HepG2 (cell line): ENCODE measurements around the gene KIZ. TPM values are rescaled to one million over a fixed set of nuclear protein-coding genes. Genes with fewer than 3 reads are reported as not detected.

ENCODE experiments used
- ARID5B ChIP-seq: IDR thresholded peaks from 2 replicates; pipeline ENCODE4 v1.4.0; 2020; ENCODE audit warnings: mild to moderate bottlenecking, missing genetic modification reagents
- ATF3 ChIP-seq: sonication (generic); formaldehyde crosslinking; IDR thresholded peaks from 2 replicates; pipeline ENCODE4 v1.4.0; 2020; ENCODE audit warnings: missing genetic modification reagents
- GABPB1 ChIP-seq: IDR thresholded peaks from 2 replicates; pipeline ENCODE4 v1.6.1; 2016; ENCODE audit warnings: mild to moderate bottlenecking, missing genetic modification reagents, moderate library complexity, missing compliant biosample characterization
- NONO ChIP-seq, 2 experiments: fragments of 450-650 bp in 1 of 2; sonication (generic) in 1 of 2; formaldehyde crosslinking in 1 of 2; IDR thresholded peaks in 1 of 2; conservative IDR thresholded peaks in 1 of 2; 2 replicates each; pipeline versions ENCODE4 v1.6.1 to v1.8.0; 2017 to 2022; ENCODE audit warnings: mild to moderate bottlenecking in 1 of 2, missing genetic modification reagents in 1 of 2, moderate library complexity in 1 of 2
- PATZ1 ChIP-seq: sonication (generic); formaldehyde crosslinking; IDR thresholded peaks from 2 replicates; pipeline ENCODE4 v1.4.0; 2020; ENCODE audit warnings: missing genetic modification reagents
- PLSCR1 ChIP-seq: sonication (generic); formaldehyde crosslinking; IDR thresholded peaks from 2 replicates; pipeline ENCODE4 v1.5.0; 2020; ENCODE audit warnings: missing genetic modification reagents, mild to moderate bottlenecking, borderline replicate concordance
- POGZ ChIP-seq: sonication (generic); formaldehyde crosslinking; IDR thresholded peaks from 2 replicates; pipeline ENCODE4 v1.4.0; 2020; ENCODE audit warnings: mild to moderate bottlenecking, missing genetic modification reagents
- POLR2AphosphoS2 ChIP-seq: IDR thresholded peaks from 2 replicates; pipeline ENCODE4 v1.6.1; 2011; ENCODE audit warnings: low read depth, low read length, improper control_type of control experiment
- RBAK ChIP-seq: sonication (generic); formaldehyde crosslinking; IDR thresholded peaks from 2 replicates; pipeline ENCODE4 v1.5.1; 2020; ENCODE audit warnings: mild to moderate bottlenecking, missing genetic modification reagents
- SNAPC4 ChIP-seq: sonication (generic); formaldehyde crosslinking; IDR thresholded peaks from 2 replicates; pipeline ENCODE4 v1.4.0; 2020; ENCODE audit warnings: mild to moderate bottlenecking, missing genetic modification reagents
- SOX5 ChIP-seq: IDR thresholded peaks from 2 replicates; pipeline ENCODE4 v1.6.1; 2016; ENCODE audit warnings: borderline replicate concordance
- TARDBP ChIP-seq: sonication (generic); formaldehyde crosslinking; IDR thresholded peaks from 2 replicates; pipeline ENCODE4 v1.8.0; 2022; ENCODE audit warnings: mild to moderate bottlenecking, missing genetic modification reagents
- TOPORS ChIP-seq: sonication (generic); formaldehyde crosslinking; IDR thresholded peaks from 2 replicates; pipeline ENCODE4 v1.8.0; 2023; ENCODE audit warnings: mild to moderate bottlenecking, missing genetic modification reagents
- ZBTB20 ChIP-seq: sonication (generic); formaldehyde crosslinking; IDR thresholded peaks from 2 replicates; pipeline ENCODE4 v1.8.1; 2023; ENCODE audit warnings: missing genetic modification reagents, low read depth, mild to moderate bottlenecking, borderline replicate concordance
- ZNF12 ChIP-seq: sonication (generic); formaldehyde crosslinking; IDR thresholded peaks from 2 replicates; pipeline ENCODE4 v1.5.0; 2020; ENCODE audit warnings: missing genetic modification reagents
- ZNF3 ChIP-seq: IDR thresholded peaks from 2 replicates; pipeline ENCODE4 v1.7.0; 2017; ENCODE audit warnings: inconsistent platforms
- ZNF670 ChIP-seq: sonication (generic); formaldehyde crosslinking; IDR thresholded peaks from 2 replicates; pipeline ENCODE4 v1.8.0; 2022; ENCODE audit warnings: mild to moderate bottlenecking, missing genetic modification reagents, borderline replicate concordance
- ZNF713 ChIP-seq: sonication (generic); formaldehyde crosslinking; IDR thresholded peaks from 2 replicates; pipeline ENCODE4 v1.4.0; 2020; ENCODE audit warnings: mild to moderate bottlenecking, missing genetic modification reagents
- polyA plus RNA-seq, 8 experiments: library from polyadenylated mRNA; depleted of rRNA in 3 of 8; stranded (reverse) in 7 of 8; unstranded in 1 of 8; fragments of >200 nt; fragmentation: Illumina TruSeq in 4 of 8; extraction: Trizol in 4 of 8; gene quantifications; 2 replicates each; pipeline versions ENCODE4 v1.2.1 to v1.2.3, GENCODE V29; 2011 to 2016; ENCODE audit warnings: low read depth in 4 of 8, missing spikeins in 1 of 8, mixed read lengths in 1 of 8; ENCODE audit not compliant: insufficient read depth in 1 of 8
- total RNA-seq, 5 experiments: library from RNA; depleted of rRNA; stranded (reverse); fragments of >200 nt; fragmentation: Illumina TruSeq; extraction: Trizol; gene quantifications; 2 replicates each; pipeline ENCODE4 v1.2.3, GENCODE V29; 2016; ENCODE audit warnings: low read depth in 1 of 5

KIZ gene
- total and polyA plus RNA-seq, 2 of the 13 experiments (the other 11 are each of a cell fraction or from before 2014, with no cell fraction given): 46.3 to 114 TPM

- TF ChIP-seq SOX5 (CRISPR knock-in tag) (peak; percentile 68; the same call in 1 of the 2 replicates), NONO (IDR thresholded peaks at IDR 0.05) (no peak), NONO (CRISPR knock-in tag; conservative IDR thresholded peaks at IDR 0.05) (peak; percentile 79), PLSCR1 (CRISPR knock-in tag) (no peak), ZNF12 (CRISPR knock-in tag) (peak; percentile 69; the same call in 1 of the 2 replicates), POLR2AphosphoS2 (no peak), ZNF3 (CRISPR knock-in tag) (0 out of 2 replicates have a peak, but pooled peaks have one; percentile 39), ARID5B (CRISPR knock-in tag) (peak; percentile 89), ATF3 (peak; percentile 97), GABPB1 (CRISPR knock-in tag) (peak; percentile 44; the same call in 1 of the 2 replicates), ZBTB20 (no peak), TARDBP (0 out of 2 replicates have a peak, but pooled peaks have one; percentile 46), ZNF713 (CRISPR knock-in tag) (no peak), POGZ (CRISPR knock-in tag) (peak; percentile 50; the same call in 1 of the 2 replicates), RBAK (CRISPR knock-in tag) (no peak), ZNF670 (CRISPR knock-in tag) (no peak), PATZ1 (peak; percentile 51; the same call in 1 of the 2 replicates), SNAPC4 (CRISPR knock-in tag) (no peak), TOPORS (CRISPR knock-in tag) (no peak)
Observed at GRCh38 chr20:21184819-21185218, 58.9 kb downstream of the KIZ start (continued).
